Smooth muscle cell of the brain vasculature (primary cell): ENCODE measurements around the gene TBC1D1.

Experiments used
- DNase-seq: peaks from one replicate; pipeline ENCODE4 v3.0.0-alpha.2; 2012; ENCODE audit warnings: low read depth, low spot score

The TBC1D1 gene

DNA sequence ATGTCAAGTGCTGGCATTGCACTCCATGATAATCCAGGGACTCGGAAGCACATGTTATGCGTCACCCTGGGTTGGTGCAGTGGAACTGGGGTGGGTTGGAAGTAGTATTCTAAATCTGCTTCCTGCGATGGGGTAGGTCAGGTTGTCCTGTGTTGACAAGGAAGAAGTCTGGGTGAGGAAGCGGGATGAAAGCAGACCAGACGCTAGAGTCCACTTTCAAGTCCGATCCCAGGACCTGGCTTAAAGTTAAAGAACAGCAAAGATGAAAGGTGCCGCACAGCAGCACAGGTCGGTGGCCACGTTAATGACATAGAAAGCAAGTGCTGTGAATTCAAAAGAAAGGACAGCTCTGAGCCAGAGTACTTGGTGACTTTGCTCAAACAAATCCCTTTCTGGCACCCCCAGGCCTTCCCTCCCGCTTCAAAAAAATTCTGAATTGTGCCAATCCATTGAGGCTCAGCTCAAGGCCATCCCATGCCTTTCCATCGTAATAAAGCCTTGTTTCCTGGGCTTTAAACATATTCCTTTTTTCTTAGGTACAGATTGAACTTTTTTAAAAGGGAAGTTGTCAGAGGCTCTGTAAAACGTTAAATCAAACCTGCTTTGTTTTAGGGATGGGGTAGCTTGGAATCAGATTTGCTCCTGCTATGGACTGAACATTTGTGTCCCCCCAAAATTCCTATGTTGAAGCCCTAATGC is 187.1 kb downstream of the TBC1D1 start:
- no peak for DNase-seq

DNA sequence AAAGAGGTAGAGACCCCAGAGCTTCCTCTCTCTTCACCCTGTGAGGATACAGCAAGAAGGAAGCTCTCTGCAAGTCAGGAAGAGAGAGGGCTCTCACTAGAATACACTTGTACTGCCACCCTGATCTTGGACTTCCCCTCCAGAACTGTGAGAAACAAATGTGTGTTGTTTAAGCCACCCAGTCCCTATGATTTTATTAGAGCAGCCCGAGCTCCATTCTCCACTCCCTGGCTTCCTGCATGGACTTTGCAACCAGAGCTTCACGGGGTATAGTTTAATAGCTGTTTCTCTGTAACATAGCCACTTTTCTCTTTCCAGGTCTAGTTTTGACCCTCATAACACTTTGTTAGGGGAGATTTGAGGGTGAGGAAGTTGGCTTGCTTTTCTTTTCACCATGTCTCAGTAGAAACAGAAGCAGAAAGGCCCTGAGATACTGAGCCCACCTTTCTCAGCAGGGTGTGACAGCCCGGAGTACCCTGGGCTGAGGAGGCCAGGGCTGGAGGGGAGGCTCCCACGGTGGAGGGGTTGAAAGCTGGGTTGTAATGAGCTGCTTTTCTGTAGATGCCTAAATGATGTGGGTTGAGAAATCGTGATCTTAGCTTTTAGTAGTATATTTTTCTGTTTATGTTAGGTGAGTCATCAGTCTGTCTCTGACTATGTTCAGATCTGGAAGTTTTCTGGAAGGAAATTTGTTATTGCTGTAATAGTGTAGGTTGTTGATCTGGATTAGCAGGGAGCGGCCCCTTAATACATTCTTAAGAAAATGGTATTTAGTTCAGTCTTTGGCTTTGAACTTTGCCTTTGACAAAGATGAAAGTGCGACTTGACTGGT is 187.9 kb downstream of the TBC1D1 start:
- DNase-seq = peak; percentile 69

DNA sequence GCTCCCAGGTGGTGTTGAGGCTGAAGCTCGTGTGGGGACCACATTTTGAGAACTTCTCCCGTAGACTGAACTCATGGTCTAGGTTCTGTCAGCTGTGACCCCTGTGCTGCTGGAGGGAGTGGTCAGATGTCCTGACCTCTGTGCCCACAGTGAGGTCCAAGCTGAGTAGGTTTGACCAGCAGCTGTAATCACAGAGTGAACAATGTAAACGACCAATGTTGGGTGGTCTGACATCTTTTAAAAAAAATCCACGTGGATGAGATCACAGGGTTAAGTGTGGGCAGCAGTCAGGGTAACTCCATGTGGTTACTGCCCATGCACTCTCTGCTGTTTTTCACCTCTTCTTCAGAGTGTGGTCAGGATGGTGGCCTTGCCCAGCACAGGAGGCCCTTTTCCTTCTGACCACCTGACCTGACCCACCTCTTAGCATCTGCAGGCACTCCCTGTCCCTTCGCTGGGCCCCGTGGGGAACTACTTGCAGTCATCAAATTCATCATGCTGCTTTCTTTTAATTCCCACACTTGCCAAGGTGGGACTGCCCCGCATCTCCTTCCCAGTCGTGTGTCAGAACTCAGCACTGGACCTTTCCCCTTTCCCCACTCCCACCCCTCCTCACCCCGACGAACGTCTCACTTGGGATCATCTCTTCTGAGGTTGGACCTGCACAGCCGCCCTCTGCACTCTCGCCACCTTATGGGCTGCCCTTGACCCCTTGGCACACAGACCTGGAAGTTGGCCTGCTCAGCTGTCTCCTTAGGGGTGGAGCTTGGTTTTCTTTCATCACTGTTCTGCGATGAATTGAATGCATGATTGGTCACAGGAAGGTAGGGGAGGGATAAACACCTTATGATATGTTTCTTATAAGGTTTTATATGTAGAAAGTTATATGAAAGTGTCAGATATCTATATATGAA is 189.4 kb downstream of the TBC1D1 start:
- no peak for DNase-seq

DNA sequence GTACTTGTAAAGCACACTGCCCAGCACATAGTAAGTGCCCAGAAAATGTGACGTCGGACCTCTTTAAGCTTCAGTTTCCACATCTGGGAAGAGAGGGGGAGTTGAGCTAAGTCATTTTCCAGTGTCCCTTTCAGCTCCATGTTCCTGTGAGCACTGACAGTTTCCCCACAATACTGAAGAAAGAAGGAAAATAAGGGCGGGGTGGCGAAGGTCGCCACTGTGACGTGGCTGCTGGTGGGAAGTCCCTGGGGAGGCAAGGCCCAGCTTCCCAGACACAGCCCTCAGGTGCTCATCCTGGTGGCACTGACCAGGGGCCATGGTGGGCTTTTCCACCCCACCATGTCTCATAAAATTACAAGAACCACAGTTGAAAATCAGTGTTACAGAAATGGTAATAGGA is 191.1 kb downstream of the TBC1D1 start:
- no peak for DNase-seq

DNA sequence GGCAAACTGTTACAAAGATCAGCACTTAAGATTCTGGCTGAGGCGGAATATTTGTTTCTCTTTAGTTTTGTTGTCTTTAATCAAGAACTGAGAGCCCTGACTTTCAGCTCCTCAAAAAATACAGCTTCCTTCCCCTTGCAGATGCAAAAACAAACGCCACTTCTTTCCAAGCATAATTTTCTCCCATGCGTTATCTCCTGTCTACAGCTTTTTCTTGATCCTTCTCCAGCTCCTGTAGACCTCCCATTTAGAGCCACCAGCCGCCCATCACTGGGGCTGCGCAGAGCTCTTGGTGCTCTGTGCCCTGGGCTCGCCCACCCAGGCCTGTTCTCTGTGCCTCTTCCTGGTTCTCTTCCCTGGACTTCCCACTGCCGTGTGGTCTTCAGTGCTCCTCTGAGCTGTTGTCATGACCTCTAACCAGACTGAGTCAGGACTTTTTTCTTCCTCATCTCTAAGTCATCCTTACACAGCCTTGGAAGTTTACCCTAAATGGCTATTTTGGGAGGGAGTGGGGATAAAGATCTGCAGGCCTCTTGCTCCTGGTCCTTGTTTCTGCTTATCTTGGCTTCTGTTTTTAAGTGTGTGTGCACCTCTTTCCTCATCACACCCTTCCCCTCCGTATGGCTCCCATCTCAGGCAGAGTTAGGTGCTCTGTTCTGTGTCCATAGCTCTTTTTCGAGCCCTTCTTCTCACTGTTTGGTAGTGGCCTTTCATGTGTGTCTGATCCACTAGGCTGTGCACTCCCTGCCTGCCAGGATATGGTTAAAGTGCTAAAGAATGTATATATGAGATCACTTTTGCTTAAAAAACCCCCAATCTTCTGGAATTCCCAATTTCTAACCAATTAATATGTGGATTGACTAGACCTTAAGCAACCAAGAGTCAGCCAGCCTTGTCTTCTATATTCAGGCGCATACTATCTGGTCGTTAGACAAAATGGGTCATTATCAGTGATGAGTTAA is 191.8 kb downstream of the TBC1D1 start:
- no peak for DNase-seq

DNA sequence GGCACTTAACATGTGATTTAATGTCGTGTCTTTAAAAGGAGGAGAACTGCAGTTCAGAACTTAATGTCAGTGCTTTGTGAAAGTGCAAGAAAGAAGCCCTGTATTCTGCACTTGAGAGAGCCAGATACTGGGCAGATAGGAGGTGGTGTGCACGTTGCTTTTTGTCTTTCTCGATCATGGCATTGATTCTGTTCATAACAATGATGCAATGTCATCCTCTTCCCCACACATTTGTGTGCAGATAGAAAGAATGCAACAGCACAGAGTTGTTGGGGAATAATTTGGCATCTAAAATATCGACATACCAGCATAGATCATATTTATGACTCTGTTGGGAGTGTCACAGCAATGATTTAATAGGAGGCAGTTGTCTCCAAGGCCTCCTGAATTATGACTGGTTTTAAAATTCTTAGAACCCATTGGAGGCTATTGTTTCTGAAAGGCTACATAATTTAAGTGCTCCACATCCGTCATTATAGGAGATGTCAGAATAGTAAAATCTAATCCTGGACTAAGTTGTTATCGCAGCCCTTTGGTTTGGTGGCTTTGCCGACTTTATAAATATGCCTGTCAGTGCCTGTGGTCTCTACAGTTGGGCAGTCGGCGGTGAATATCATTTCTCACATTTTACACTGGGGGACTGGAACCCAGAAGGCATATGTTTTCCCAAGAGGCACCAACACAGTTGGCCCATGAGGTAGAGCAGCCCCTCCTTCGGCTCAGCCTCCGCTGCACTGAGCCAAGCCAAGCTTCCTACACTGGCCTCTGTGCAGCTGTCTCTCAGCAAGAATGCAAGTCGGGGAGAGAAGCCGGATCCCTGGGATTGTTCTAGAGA is 194.2 kb downstream of the TBC1D1 start:
- DNase-seq = no peak

DNA sequence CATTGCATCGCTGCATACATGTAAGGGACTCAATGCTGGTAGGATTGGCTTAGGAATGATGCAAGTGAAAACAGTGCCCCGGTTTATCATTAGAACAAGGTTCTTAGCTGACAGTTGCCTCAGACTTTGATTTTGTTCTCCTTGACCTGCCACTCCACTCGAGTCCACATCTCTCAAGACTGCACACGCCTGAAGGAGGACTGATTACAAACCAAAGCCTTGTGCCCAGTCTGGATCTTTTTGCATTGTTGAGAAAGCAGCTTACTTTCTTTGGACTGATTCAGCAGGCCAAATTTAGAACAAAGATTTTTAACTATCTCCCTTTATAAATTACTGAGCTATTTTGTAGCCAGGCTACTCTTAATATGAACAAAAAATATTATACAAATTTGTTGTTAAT is 194.9 kb downstream of the TBC1D1 start:
- DNase-seq = no peak

DNA sequence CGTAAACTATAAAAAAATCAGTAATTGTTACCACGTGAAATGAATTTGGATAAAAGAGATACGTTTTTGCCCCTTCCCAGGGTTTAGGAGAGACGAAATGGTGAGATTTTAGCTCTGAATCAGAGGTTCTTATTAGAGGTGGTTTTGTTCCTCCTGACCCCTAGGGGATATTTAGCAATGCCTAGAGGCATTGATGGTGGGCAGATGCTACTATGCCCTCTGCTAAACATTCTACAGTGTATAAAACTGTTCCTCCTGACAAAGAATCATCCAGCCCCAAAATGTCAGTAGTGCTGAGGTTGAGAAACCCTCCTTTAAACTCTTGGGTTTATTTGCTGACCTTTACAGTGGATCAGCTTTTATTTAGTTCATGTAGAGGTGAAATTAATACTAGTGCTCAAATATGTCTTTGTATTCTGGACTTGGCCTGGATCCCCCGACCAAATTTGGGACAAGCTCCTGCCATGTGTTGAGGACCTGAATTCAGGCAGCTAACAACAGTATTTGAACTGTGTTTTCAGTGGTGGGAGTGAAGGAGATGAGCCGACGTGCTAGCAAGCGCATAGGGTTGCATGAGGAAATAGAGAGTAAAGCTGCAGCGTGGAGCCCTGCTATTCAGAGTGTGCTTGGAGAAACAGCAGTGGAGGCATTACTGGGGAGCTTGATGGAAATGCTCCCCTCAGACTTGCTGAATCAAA is 195.4 kb downstream of the TBC1D1 start:
- DNase-seq = no peak

DNA sequence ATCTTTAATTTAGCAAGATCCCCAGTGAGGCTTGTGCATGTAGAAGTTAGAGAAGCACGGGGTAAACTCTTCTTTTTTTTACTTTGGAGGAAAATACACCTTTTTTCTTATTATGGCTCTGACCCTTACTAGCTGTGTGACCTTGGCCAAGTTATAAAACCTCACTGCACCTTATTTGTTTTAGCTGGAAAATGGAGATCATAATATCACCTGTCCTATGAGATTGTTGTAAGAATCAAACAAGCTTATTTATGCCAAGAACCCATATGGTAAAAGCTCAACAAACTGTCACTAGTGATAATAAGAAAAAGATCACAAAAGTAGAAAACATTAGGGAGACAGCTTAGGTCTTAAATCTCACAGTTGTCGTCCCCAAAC is 196.0 kb downstream of the TBC1D1 start:
- no peak for DNase-seq

DNA sequence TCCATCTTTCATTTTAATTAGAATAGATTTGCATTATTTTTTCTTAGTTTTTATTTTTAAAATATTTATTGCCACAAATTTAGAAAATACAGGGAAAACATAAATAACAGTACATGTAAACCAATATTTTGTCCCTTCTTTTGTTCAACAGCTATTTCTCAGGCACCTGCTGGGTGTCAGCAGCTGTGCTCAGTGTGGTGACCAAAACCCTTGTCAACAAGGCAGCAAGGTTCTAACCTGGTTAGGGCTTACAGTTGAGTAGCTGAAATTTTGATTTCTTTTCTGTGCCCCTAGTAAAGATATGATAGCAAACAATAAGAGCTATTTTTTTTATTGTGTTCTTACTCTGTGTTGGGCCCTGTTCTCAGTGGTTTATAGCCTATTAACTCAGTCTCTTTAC is 197.4 kb downstream of the TBC1D1 start:
- DNase-seq = no peak

DNA sequence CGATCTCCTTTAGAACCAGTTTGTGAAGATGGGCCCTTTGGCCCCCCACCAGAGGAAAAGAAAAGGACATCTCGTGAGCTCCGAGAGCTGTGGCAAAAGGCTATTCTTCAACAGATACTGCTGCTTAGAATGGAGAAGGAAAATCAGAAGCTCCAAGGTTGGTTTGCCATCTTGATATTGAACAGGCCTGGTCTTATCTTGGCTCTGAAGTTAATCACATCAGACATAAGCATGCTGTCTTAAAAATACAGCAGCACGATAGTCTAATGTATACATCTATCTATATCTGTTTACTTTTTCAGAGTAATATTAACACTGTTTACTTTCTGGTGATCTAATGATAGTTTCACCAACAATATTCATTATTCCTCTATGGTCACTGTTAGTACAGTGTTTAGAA is 199.1 kb downstream of the TBC1D1 start:
- DNase-seq = no peak

DNA sequence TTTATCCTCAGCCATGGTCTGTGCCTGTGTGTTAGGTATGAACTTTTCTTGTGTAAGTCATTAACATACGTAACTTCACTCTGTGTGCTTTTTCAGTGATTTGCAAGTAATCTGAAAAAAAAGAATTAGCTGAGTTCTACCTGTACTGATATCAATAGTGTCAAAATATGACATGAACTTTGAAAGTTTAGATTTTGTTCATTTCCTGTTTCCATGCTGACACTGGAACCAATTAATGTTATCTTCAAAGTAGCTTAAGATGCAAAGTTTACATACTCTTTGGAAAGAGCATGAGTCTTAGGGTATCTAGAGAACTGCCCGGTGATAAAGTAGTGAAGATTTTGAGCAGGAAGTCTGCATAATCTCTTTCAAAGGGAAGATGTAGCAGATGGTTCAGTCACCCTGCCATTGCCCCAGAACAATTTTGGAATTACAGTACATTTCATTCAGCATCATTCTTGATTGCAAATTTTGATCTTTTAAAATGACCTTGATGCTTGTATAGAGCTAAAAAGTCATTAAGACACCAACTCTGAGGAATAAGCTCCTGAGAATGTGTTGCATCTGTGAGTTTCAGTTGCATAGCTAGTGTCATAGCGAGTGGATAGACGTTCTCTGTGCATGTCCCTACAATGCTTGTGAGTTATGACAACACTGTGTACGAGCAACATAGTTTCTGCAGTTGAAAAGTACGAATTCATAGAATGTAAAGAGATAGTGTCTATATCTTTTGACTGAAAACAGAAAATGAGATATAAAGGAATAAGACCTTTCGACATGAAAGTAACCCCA is 199.8 kb downstream of the TBC1D1 start:
- DNase-seq = no peak

DNA sequence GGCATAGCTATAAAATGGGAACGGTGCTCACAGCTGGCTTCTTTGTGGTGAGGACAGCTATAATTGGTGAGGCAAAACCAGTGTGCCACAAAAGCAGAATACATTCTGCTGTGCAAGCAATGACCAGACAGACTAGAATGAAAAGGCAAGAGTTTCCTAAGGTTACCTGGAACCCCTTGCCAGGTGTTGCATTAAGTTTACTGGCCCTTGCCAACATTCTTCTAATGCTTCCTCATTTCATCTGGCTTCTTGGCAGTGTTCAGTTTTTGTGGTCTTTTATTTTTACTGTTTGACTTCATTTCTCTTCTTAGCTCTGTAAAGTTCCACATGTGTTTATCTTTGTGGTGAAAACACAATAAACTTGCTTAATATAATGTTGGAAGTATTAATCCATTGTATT is 200.8 kb downstream of the TBC1D1 start:
- DNase-seq = no peak

DNA sequence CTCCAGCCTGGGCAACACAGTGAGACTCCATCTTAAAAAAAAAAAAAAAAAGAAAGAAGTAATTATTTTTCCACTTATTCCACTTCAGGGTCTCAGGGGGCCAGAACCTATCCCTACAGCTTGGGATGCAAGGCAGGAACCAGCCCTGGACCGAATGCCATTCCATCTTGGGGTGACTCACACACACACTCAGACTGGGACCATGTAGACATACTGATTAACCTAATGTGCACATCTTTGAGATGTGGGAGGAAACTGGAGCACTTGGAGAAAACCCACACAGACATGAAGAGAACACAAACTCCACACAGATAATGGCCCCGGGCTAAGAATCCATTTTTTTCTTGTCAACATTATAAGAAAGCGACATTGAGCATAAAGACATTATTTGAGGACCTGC is 201.8 kb downstream of the TBC1D1 start:
- no peak for DNase-seq

DNA sequence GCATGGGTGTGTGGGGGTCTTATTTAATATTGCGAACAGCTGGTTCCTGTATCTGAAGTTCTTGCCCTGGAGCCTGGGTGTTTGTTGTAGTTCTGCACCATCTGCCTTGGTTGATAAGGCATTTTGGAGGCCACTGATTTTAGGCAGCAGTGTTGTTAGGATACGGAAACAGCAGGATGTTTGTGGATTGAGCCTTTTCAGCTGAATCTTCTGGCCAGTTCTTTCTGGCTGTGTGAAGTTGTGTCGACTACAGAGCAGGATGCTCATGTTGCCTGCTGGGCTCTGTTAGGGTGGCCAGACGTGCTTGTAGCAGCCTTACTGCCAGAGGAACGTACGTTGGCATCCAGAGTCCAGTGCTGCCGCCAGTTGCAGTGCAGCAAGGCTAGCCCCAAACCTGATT is 203.5 kb downstream of the TBC1D1 start:
- no peak for DNase-seq

DNA sequence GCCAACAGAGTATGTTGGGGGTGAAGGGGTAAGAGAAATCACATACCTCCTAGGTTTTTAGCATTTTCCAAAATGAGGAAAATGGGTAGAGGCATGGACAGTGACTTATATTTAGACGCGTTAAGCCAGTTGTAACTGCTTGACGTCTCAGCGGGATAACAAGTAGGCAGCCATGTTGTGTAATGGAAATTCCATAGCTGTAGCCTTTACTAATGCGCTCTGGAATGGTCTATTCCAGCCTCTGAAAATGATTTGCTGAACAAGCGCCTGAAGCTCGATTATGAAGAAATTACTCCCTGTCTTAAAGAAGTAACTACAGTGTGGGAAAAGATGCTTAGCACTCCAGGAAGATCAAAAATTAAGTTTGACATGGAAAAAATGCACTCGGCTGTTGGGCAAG is 204.8 kb downstream of the TBC1D1 start:
- no peak for DNase-seq

DNA sequence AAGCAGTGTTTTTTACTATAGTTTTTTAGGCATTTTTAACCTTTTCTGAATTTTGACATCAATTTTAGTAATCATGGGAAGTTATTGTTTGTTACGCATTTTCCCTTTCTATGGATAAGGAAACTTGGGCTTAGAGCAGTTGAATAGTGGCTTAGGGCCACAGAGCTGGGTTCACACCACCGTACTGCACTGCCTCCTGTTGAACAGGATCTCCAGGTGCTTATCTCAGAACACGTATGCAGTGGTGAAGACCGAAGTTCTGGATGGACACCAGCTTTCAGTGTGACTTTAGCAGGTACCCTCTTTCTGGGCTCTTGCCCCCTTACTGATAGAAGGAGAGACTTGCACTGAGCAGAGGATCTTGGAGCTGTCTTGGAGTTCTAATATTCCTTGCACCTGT is 206.9 kb downstream of the TBC1D1 start:
- no peak for DNase-seq

DNA sequence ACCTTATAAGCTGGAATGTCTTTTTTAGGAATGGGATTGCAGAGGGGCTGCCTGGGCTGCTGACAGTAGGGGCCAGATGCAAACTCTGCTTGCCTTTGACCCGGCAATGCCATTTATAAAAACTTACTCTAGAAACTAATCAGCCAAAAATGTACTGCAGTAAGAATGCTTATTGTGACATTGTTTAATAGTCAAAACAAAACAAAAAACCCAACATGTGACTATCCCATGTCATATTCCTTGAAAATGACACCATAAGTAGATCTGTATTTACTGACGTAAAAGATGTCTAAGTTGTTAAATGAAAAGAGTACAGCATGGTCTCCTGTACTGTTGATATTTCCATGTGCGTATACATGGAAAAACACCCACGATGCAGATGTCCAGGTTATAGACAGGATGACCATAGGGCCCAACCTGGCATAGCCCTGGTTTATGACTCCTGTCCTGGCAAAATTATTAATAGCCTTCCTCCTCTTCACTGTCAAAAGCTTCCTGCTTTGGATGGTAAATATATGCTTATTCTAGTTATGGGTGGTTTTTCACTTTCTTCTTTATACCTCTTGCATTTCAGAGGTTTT is 208.2 kb downstream of the TBC1D1 start:
- no peak for DNase-seq
